Activated CD4-positive, alpha-beta T cell treated with anti-CD3 and anti-CD28 coated beads, Interleukin-2, amount 50 U/mL, for 4 hours (primary cell): ENCODE results near the gene NR5A2.

ENCODE experiments used
- DNase-seq, 2 experiments: peaks; one replicate each; pipeline ENCODE4 v3.0.0-alpha.2; 2020

Gene NR5A2

DNA sequence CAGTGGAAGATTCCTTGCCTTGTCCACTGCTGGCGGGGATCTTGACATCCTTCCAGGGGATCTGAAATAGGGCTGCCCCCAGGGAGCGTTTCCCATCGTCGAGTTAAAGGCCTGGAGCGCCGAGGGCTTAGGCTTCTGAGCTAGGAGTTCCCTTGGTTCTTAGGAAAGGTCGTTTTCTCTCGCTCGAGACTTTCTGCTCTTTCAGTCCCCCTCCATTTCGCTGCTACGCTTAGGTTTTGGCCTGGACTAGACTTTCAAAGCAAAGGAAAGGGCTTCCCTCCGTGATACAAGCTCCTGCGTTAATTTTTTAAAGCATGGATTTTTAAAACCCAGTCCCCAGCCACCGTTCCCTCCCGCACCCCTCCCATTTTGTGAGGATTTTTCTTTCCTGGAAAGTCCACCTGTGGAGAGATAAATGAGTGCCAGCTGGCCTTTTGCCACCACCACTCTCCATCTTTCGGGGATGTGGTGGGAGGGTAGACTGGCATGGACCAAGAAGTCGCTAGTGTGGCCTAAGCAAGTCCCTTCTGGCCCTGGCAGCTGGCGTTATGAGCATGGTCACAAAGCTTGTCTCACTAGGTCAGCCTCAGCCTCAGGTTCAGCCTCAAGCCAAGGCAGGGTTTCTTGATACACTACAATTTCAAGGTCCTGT is 9.2 kb downstream of the NR5A2 start:
- no peak for DNase-seq

DNA sequence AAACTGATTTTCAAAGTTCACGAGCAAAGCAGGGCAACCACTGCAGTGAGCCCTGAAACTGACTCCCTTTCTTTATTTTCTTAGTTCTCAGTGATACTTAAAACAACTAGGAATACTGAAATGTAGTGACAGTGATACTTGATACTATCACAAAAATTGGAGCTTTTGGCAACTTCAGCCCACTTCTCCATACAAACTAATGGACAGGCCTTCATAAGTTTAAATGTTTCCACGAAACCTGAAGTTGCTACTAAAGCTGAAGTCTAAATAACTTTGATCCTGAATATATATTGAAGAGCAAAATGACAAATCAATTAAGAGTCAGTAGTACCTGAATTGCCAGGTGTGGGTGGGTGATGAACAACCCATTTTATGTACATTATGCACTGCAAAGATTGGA is 10.0 kb downstream of the NR5A2 start:
- DNase-seq, result no peak

DNA sequence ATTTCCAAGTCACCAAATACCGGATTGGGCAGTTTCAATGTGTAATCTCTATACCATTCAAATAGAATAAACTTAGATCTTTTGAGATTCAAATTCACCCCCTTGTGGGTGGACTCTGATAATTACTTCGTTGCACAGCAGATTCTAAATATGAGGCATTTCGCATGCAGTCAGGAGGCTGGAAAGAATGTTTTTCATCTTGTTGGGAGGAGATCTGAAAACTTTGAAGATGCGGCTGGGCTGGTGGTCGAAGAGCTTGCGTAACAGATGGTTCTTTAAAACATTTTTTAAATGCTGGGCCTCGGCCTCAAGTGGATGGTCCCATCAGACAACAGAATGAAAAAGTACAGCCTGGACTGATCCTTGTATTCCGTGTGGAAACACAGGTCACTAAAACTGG is 10.4 kb downstream of the NR5A2 start:
- no peak for DNase-seq

DNA sequence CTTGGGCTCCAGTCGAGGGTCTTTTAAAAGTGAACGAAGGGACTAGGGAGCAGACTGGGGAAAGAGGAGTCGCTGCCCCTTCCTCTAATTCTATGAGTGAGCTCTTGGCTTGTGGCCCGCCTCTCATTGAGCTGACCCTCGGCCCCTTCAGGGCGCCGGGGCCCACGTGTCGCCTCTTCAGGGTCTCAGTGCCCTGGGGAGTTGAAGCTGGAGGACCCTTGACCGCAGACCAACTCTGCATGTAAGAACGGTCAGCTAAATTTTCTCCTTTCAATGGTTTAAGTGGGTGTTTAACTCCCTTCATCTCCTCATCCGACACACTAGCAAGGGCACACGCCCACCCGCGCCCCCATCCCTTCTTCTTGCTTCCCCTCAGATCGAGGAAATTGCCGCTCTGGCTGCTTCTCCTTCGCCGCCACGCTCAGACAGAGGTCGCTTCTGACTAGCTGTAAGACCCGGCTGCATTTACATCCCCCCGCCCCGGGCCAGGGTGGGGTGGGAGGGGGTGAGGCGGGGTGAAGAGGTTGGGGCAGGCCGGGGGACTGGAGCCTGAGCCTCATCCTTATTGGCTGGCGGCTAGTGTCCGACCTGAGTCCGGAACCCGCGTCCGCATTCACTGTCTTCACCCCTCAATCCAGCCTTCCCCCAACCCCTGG is 10.9 kb downstream of the NR5A2 start:
- DNase-seq, result no peak

DNA sequence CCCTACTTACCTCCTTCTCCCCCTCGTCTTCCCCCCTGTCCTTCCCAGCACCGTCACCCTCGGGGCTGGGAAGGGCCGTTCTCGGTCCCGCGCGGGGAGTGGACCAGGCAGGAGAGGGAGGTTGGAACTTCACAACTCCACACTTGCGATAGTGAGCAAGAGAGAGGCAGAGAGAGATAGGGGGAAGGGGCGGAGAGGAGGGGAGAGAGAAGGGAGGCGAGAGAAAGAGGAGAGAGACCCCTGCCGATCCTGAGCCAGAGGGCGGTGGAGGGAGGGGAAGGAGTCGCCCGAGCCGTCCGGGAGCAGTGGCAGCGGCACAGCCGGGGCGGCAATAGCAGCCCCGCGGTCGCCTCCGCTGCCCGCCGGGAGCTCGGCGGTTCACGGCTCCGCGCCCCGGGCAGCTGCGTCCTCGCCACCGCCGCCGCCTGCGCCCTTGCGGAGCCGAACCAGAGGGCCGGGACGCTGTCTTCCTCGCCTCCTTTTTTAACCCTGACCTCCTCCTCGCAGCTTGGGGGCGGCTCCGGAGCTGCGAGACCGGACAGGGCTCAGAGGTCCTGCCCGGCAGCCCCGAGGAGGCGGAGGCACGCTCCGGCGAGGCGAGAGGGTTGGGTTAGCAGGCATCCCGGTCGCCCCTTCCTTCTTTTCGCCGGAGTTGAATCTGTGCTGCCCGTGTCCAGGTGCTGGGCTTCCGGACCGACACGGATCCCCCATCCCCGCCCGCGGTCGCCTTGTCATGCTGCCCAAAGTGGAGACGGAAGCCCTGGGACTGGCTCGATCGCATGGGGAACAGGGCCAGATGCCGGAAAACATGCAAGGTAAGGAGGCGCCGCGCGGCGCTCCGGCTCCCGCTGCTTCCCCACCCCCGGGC is 11.7 kb downstream of the NR5A2 start:
- DNase-seq, result no peak

DNA sequence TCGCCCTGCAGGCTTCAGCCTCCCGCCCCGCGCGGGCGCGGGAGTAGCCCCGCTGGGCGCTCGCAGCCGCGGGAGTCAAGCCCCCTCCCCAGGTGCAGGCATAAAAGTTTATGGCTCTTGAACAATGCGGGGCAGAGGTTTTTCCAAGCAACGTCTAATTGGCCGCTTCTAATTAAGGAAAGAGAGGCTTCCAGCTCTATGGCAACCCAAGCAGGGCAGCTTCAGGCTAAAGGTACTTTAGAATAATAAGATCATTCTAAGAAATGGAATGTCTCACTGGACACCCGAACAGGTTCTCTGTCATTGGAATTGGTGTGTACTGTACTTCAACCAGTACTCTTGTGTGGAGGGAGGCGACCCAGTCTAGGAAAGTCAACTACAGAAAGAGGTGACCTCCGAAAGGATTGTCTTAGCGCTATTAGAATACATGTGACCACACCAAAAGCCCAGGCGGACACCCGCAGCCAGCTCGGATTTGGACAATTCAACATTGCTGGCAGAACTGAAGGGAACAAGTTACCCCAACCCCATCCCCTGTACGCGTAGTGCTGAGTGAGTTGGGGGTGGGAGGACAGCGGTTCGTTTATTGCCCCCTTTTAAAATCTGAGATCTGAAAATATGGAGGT is 12.5 kb downstream of the NR5A2 start:
- no peak for DNase-seq

DNA sequence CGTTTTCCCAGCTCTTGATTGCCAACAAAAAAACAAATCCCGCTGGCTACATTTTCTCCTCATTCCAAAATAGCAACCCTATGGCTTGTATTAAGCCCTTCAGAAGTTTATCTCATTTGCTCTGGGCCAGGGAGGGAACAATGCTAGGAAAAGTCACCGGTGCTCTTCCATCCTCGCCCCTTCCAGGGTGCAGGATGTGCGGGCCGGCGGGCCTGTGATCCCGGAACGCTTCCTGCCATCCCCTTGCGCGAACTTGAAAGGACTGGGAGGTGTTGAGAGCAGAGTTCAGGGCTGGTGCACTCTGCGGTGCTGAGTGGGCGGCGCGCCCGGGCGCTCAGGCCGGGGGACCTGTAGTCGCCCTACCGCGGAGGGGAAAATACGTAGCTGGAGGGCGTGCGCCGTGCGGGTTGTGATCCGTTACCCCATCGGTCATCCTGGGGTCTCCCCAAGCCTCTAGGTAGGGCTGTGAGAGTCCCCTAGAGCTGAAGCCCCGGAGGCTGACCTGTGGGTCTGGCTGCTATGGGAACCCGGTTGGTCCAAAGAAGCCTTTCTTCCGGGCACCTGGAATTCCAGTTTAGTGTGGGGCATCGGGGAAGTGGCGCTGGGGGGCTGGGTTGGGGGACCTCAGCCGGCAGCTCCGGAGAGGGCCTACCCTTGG is 13.1 kb downstream of the NR5A2 start:
- no peak for DNase-seq

DNA sequence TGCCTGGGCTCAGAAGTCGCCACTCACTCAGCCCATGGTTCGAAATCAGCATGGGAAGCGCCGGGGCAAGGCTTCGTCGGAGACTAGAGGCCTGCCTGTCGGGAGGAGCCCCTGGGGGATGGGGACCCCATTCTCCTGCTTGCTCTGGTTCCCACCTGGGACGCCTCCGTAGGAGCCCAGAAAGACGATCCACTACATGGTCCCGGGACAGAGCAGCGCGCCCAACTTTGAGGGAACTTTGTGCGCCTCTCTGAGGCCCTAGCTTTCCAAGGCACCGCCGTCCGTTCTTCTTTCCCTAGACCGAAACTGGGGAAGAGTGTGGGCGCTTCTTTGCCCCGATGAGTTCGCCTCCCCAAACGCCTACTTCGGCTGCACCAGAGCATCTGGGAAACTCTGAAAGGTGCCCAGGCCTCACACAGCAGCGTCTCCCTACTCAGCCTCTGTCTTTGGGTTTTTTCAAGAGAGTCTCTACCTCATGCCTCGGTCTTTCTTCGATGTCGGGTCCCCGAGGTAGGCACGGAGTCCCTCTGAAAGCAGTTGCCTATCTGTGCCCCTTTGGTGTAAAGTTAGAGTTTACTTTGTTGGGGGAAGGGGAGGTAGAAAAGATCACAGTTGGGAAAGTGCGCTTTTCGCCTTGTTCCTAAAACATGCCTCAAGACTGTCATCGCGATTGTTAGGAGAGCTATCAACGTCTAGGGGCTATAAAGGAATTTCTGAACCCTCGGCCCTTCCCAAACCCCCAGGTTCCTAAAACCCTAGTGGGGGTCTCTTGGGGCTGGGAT is 14.0 kb downstream of the NR5A2 start:
- no peak for DNase-seq

DNA sequence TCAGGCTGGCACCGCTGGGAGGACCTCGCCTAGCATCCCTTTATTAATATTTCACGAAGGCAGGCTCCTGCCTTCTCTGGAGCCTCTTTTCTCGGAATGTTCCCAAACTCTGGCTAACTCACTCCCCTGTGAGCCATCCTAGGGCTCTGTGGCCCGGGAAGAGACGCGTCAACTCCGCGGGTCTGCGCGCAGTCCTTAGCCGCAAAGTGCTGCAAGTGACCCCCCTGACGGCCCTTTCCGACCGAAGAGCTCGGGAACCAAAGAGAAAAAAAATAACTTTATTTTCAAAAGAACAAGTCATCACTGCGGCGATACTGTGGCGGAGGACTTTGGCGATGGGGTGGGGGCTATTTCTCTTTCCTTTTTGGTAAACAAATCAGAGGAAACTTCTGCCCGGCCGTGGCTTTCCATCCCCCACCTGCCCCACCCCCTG is 14.6 kb downstream of the NR5A2 start:
- DNase-seq, result no peak

DNA sequence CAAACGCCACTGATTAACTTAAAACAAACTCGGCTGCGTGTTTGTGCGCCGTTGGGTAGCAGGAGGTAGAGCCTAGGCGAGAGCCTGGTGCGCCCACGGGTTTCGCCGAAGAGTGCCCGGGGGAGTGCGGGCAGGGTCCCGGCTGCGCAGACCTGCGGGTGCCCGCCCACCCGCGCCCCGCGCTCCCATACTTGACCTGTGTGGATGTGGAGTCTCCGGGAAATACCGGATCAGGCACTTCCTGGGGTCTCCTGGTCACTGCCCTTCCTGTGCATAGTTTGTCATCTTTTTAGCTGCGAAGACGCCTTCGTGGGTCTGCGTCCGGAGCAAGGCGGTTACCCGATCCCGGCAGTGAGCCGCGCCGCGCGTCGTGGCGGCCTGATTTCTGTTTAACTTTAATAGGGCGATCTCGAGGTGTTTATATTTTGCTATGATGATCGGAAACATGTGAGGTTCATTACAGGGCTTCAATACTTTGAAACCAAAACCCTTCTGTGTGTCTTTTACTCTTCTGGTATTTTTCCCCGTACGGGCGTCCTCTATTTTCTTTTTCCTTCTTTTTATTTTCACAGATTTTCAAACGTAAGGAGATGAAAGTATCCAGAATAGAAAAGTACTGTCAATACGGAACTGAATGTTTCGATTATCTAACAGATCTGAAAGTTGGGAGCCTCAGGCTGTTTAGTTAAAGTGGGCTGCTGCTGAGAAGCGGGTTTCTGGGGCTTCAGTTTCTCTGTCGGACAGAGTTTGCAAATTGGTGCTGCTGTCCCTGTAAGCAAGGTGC is 15.2 kb downstream of the NR5A2 start:
- DNase-seq, result no peak

DNA sequence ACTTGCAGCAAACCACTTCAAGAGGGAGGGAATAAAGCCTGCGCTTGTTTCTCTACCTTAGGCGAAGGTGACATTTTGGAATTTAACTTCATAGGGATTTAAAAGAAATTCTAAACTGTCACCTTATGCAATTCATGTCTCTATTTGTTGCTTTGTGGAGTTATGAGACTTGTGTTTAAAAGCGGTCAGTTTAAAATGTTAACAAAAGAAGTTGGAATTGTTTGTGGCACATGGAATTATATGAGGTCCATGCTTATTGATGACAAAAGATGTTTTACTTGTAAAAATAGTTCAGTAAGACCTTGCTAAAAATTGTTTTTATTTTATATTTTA is 15.8 kb downstream of the NR5A2 start:
- no peak for DNase-seq

DNA sequence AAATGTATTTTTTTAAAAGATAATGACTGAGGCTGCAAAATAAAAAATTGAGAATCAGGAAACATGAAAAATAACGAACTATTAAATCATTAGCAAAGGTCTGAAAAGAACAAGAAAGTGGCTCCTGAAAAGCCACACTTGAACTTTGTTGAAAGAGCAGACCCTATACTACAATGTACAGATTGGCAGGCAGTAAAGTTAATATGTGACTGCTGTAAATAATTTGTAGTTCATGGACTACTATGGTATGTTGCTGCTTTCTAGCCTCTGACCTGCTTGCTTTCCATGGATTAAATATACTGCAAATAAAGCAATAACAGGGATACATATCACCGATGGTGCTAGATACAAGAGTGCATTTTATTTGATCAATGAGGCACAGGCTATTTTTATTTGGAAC is 18.6 kb downstream of the NR5A2 start:
- DNase-seq, result no peak

DNA sequence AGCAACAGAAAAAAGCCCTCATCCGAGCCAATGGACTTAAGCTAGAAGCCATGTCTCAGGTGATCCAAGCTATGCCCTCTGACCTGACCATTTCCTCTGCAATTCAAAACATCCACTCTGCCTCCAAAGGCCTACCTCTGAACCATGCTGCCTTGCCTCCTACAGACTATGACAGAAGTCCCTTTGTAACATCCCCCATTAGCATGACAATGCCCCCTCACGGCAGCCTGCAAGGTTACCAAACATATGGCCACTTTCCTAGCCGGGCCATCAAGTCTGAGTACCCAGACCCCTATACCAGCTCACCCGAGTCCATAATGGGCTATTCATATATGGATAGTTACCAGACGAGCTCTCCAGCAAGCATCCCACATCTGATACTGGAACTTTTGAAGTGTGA is 20.7 kb downstream of the NR5A2 start:
- DNase-seq, result no peak

DNA sequence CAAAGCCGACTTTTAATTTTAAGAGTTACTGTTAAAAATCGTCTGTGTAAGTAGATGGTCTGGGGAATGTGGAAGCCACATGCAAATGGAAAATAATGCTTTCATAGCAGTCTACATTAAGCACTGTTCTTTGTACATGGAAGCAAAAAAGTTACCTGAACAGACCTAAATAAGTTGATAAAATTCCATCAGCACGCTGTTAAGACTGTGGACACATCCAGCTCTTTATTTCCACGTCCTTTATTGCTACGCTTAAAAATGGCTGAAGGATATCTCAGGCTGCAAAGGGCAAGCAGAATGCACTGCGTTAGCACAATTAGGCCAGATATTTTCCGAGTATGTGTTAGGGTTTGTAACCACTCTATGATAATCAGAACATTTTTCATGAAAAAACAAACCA is 22.3 kb downstream of the NR5A2 start:
- no peak for DNase-seq

DNA sequence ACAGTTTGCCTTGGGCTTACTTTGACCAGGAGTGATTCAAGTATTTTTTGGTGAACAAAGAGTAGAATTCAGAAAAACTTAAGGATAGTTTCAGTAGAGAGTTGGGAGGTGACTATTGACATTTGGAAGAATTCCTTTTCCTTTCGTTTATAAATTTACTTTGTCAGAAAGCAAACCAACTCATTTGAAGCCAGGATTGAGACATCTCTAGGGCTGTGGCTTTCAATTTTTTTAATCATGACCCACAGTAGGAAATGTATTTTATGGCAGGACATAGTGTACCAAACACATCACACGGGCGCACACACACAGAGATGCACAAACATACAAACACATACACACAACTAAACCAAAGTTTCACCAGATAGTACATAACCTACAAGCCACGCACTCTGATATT is 24.1 kb downstream of the NR5A2 start:
- no peak for DNase-seq

DNA sequence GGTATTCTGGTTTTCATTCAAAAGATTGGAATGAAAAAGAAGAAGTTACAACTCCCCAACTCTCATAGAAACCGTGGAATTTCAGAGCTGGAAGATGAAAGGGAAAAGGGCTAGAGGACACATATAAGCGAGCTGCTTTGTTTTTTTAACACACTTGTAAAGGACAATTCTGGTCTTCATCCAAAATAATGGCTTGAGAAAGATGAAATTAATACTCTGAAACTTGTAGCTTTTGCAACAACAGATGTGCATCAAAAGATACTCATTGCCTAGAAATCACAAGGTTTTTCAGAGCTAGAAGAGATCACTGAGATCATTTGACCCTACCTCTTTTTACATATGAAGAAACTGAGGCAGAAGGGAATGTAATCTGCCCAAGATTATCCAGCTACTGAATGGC is 25.6 kb downstream of the NR5A2 start:
- no peak for DNase-seq

DNA sequence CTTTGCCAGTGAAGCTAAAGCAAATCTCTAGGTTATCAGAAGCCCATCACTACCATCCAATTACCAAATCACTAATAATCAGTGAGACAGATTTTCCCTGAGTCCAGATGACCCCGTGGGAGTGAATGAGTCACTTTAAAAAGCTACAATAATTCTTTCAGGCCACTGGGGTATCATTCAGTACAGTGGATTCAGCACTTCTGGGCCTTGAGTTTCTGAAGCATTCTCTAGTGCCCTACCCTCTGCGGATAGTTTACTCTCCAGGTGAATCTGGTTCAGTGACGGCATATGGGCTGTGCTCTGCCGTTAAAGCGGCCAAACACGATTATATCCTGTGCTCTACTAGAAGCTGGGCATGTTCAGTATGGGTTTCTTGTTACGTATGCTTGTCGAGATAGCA is 26.1 kb downstream of the NR5A2 start:
- DNase-seq, result no peak

DNA sequence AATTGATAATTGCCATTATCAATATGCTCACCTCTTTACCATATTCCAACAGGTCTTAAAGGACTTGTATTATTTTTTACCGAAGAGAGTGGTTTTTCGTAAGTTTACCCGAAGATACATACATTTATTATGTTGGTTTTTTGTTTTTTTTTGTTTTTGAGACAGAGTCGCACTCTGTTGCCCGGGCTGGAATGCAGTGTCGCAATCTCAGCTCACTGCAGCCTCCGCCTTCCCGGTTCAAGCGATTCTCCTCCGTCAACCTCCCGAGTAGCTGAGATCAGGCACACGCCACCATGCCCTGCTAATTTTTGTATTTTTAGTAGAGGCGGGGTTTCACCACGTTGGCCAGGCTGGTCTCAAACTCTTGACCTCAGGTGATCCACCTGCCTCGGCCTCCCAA is 30.8 kb downstream of the NR5A2 start:
- no peak for DNase-seq

DNA sequence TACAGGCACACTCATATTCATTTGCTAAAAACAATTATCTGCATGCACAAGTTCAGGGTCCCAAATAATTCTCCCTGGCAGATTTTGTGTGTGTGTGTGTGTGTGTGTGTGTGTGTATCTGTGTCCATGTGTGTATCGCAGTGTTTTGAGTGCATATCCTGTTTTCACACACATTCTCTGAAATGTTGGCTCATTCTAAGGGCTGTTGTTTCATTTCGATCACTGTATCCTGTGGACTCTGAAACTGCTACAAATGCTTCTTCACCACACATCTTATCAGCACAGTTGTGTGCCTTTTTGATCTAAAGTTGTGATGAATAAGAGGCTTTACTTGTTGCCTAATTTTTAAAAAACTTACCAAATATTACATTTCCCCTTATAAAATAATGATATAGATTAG is 34.6 kb downstream of the NR5A2 start:
- no peak for DNase-seq

DNA sequence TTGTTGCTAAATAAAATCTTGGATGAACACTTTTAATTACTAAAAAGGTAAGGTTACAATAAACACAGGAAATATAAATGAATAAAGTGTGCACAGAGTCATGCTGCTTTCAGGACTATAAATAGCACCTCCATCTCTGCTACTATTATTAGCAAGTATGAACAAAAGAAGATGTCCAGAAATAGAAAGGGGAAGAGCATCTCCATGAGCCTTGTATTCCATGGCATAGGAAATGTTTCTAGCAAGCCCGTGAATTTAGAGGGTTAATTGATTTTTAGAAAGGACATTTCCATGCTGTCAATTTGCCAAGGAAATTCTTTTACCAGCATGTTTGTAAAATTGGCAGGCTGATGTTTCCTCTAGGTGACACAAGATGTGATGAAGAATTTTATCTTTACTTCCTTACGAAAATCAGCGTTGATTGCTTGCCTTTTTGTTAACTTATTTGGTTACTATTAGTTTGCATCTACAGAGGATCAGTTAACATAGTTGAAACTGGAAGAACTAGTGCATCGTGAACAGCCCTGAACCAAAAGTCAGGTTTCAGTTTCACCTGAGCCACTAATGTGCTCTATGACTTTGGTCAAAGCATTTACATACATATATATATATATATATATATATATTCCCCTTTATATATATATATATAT is 45.3 kb downstream of the NR5A2 start:
- DNase-seq, result no peak

DNA sequence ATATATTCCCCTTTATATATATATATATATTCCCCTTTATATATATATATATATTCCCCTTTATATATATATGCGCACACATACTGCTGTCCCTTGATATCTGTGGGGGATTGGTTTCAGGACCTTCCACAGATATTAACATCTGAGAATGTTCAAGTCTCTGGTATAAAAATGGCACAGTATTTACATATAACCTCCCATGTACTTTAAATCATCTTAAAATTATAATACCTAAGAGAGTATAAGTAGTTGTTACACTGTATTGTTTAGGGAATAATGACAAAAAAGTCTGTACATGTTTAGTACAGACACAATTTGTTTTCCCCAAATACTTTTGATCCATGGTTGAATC is 45.8 kb downstream of the NR5A2 start:
- DNase-seq, result no peak
